Immature natural killer cell (primary cell): ENCODE measurements around the gene SLAIN2. TPM values are rescaled to one million over a fixed set of nuclear protein-coding genes. Genes with fewer than 3 reads are reported as not detected.
"Not testable (repeated sequence)": the region's sequence is repeated elsewhere in the genome, so short reads cannot be mapped to it uniquely, and the experiment has no call there.

ENCODE experiments used
- DNase-seq, 3 donors: peaks; one replicate each; pipeline ENCODE4 v3.0.0; 2022; ENCODE audit warnings: mixed read lengths in 1 of 3
- H3K27ac Mint-ChIP-seq, 6 donors: one replicate each; pipeline ENCODE4 v1.8.0; 2020; ENCODE audit warnings: mixed read lengths in 6 of 6, mild to moderate bottlenecking in 5 of 6, inconsistent platforms in 4 of 6, moderate library complexity in 3 of 6
- H3K27me3 Mint-ChIP-seq, 3 donors: one replicate each; pipeline ENCODE4 v1.8.0; 2020 to 2021; ENCODE audit warnings: low read depth in 3 of 3, mild to moderate bottlenecking in 3 of 3, mixed read lengths in 3 of 3, moderate library complexity in 3 of 3, inconsistent platforms in 1 of 3
- H3K36me3 Mint-ChIP-seq, 3 donors: one replicate each; pipeline ENCODE4 v1.8.0; 2020; ENCODE audit warnings: mixed read lengths in 3 of 3, inconsistent platforms in 2 of 3, mild to moderate bottlenecking in 2 of 3
- H3K4me1 Mint-ChIP-seq, 2 donors: one replicate each; pipeline ENCODE4 v1.8.0; 2020; ENCODE audit warnings: inconsistent platforms in 2 of 2, mild to moderate bottlenecking in 2 of 2, mixed read lengths in 2 of 2, moderate library complexity in 1 of 2
- H3K4me3 Mint-ChIP-seq, 5 donors: one replicate each; pipeline ENCODE4 v1.8.0; 2020; ENCODE audit warnings: mild to moderate bottlenecking in 5 of 5, mixed read lengths in 5 of 5, inconsistent platforms in 3 of 5, moderate library complexity in 3 of 5
- H3K9me3 Mint-ChIP-seq, 6 donors: one replicate each; pipeline ENCODE4 v1.8.0; 2020; ENCODE audit warnings: mild to moderate bottlenecking in 6 of 6, mixed read lengths in 6 of 6, inconsistent platforms in 4 of 6, moderate library complexity in 3 of 6
- polyA plus RNA-seq, 3 donors: library from polyadenylated mRNA; unstranded; fragments of 300-500 nt; fragmentation: Illumina TruSeq; gene quantifications; one replicate each; pipeline ENCODE4 v1.2.3, GENCODE V29; 2021

Gene SLAIN2
- polyA plus RNA-seq, 3 donors from 2014 or later = 15.0 to 36.5 (median 28.4) TPM

DNA sequence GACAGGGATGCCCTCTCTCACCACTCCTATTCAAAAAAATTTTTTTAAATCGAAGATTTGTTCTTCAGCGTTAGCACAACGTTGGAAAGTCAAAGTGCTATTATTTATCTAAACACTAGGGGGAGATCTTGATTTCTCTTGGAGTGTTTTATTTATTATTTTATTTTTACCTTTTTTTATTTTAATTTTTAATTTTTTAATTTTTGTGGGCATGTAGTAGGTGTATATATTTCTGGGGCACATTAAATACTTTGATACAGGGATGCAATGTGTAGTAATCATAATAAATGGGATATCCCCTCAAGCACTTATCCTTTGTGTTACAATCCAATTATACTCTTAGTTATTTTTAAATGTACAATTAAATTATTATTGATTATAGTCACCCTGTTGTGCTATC is 104.4 kb downstream of the SLAIN2 start:
- DNase-seq = no peak
- H3K27ac Mint-ChIP-seq = no peak overlapping the region
- no peaks in the 10 kb centered on the region for H3K4me1 Mint-ChIP-seq
- H3K27me3 Mint-ChIP-seq = peaks cover 0 to 2% (median 0%) of the 10 kb centered on the region in 3 donors
- H3K36me3 Mint-ChIP-seq = no peaks in the 10 kb centered on the region
- H3K9me3 Mint-ChIP-seq = no peaks in the 10 kb centered on the region
- H3K4me3 Mint-ChIP-seq = no peak overlapping the region

DNA sequence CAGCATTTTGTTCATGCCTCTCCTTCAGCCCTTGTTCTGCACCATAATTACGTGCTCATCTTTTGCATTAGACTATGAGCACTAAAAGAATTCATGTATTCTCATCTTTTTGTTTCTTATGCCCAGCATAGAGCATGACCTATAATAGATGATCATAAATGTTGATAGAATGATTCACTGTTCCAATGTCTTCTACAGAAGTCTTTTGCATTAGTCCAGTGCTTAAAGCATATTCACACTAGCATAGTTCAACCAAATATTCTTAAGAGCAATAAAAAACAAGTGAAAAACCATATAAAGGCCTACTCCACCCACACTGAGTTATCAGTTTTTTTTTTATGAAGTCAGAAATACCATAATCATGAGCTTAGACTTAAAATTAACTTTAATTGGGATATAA is 105.3 kb downstream of the SLAIN2 start:
- Mint-ChIP-seq H3K27ac (no peak overlapping the region), H3K36me3 (no peaks in the 10 kb centered on the region), H3K4me3 (no peak overlapping the region), H3K9me3 (no peaks in the 10 kb centered on the region), H3K4me1 (no peaks in the 10 kb centered on the region), H3K27me3 (peaks cover 0 to 2% (median 0%) of the 10 kb centered on the region in 3 donors)
- no peak for DNase-seq

DNA sequence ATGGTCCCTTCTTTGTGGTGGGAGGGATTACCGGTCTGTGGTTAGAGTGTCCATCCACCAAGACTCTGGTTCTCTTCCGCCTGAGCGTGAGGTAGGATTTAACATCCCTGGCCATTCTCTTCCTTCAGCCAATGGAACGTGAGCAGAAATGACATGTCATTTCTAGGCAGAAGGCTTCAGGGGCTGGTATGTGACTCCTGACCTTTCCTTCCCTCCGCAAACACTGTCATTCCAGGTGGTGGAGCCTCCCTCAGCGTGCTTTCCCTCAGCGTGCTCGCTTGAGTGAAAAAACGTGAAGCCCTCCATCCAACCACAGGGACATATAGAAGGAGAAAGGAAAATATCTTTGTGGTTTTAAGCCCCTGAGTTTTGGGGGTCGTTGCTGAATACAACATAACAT is 107.8 kb downstream of the SLAIN2 start:
- no peak for DNase-seq
- Mint-ChIP-seq H3K9me3 (no peaks in the 10 kb centered on the region), H3K27ac (no peak overlapping the region), H3K4me3 (no peak overlapping the region), H3K27me3 (peaks cover 0 to 5% (median 0%) of the 10 kb centered on the region in 3 donors), H3K36me3 (no peaks in the 10 kb centered on the region), H3K4me1 (no peaks in the 10 kb centered on the region)

DNA sequence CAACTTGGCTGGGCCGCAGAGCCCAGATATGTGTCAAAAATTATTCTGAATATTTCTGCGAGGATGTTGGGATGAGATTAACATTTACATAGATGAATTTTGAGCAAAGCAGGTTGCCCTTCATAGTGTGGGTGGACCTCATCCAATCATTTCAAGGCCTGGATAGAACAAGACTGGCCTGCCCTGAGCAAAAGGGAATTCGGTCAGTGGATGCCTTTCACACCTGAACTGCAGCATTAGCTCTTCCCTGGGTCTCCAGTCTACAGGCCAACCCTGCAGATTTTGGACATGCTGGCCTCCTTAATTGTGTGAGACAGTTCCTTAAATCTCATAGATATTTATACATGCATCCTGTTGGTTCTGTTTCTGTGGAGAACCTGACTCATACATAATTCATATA is 109.4 kb downstream of the SLAIN2 start:
- Mint-ChIP-seq H3K36me3 (no peaks in the 10 kb centered on the region), H3K4me1 (no peaks in the 10 kb centered on the region), H3K9me3 (no peaks in the 10 kb centered on the region), H3K4me3 (no peak overlapping the region), H3K27ac (no peak overlapping the region), H3K27me3 (peaks cover 0 to 5% (median 0%) of the 10 kb centered on the region in 3 donors)
- no peak for DNase-seq

- H3K27ac Mint-ChIP-seq, H3K4me3 Mint-ChIP-seq, H3K9me3 Mint-ChIP-seq, DNase-seq, H3K4me1 Mint-ChIP-seq, H3K36me3 Mint-ChIP-seq, H3K27me3 Mint-ChIP-seq: not testable (repeated sequence)
Observed at GRCh38 chr4:48451656-48452055, 110.3 kb downstream of the SLAIN2 start.

GRCh38 chr4:48454591-48454990 is 113.3 kb downstream of the SLAIN2 start:
- no peaks in the 10 kb centered on the region for H3K4me1 Mint-ChIP-seq
- no peak overlapping the region for H3K27ac Mint-ChIP-seq
- DNase-seq = no peak
- H3K4me3 Mint-ChIP-seq = no peak overlapping the region
- H3K36me3 Mint-ChIP-seq = peaks cover 0 to 4% (median 0%) of the 10 kb centered on the region in 3 donors
- peaks cover 4 to 13% (median 6%) of the 10 kb centered on the region in 3 donors for H3K27me3 Mint-ChIP-seq
- H3K9me3 Mint-ChIP-seq = peaks cover 0 to 2% (median 0%) of the 10 kb centered on the region in 6 donors

GRCh38 chr4:48461000-48461399 is 119.7 kb downstream of the SLAIN2 start:
- Mint-ChIP-seq H3K27me3 (peaks cover 4 to 8% (median 4%) of the 10 kb centered on the region in 3 donors), H3K4me1 (no peaks in the 10 kb centered on the region), H3K36me3 (peaks cover 0 to 7% (median 0%) of the 10 kb centered on the region in 3 donors), H3K9me3 (peaks cover 0 to 2% (median 0%) of the 10 kb centered on the region in 6 donors), H3K4me3 (no peak overlapping the region), H3K27ac (no peak overlapping the region)
- no peak for DNase-seq

DNA sequence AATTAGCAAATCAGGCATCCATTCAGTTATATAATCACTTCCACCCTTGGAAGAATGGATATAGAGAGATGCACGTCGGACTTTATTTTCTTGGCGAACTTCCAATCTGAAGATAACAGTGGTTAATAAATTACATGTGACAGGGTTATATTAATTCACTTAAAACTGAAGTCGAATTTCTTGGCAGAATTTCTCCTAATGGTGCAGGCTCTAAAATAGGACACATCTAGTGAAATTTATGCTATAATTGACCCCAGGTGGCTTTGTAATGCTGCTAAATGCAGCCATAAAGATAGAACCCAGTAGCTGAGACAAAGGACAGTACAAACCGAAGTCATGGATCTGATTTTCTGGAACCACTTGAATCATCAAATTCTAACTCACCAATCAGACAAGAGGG is 121.0 kb downstream of the SLAIN2 start:
- H3K9me3 Mint-ChIP-seq = no peaks in the 10 kb centered on the region
- H3K36me3 Mint-ChIP-seq = peaks cover 0 to 3% (median 0%) of the 10 kb centered on the region in 3 donors
- peaks cover 2 to 8% (median 4%) of the 10 kb centered on the region in 3 donors for H3K27me3 Mint-ChIP-seq
- no peak for DNase-seq
- H3K27ac Mint-ChIP-seq = no peak overlapping the region
- no peaks in the 10 kb centered on the region for H3K4me1 Mint-ChIP-seq
- no peak overlapping the region for H3K4me3 Mint-ChIP-seq

- Mint-ChIP-seq H3K27me3 (peaks cover 0 to 4% (median 4%) of the 10 kb centered on the region in 3 donors), H3K4me1 (no peaks in the 10 kb centered on the region), H3K36me3 (peaks cover 0 to 3% (median 0%) of the 10 kb centered on the region in 3 donors), H3K9me3 (no peaks in the 10 kb centered on the region), H3K27ac (no peak overlapping the region), H3K4me3 (no peak overlapping the region)
- no peak for DNase-seq
Observed at GRCh38 chr4:48467442-48467841, 126.1 kb downstream of the SLAIN2 start.

- H3K27ac Mint-ChIP-seq = no peak overlapping the region
- no peak for DNase-seq
- H3K36me3 Mint-ChIP-seq = peaks cover 0 to 3% (median 0%) of the 10 kb centered on the region in 3 donors
- H3K4me3 Mint-ChIP-seq = no peak overlapping the region
- no peaks in the 10 kb centered on the region for H3K9me3 Mint-ChIP-seq
- peaks cover 0 to 7% (median 4%) of the 10 kb centered on the region in 3 donors for H3K27me3 Mint-ChIP-seq
- H3K4me1 Mint-ChIP-seq = no peaks in the 10 kb centered on the region
Observed at GRCh38 chr4:48467891-48468290, 126.6 kb downstream of the SLAIN2 start.

DNA sequence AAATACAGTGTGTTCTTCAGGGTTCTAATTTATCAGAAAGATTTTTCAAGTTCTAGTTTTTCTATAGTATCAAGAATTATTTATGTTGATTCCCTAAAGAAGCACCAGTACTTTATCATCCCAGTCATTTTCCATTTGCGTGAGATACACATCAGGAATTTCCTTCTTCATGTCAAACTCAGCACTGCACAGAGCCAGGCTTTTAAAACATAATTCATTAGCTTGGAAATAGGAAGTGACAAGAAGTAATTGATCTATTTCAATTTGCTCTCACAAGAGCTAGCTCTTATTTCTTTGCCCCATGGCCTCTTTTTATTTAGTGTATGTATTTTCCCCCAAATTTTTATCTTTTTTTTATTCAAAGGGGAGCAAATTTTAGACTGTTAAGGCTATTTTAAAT is 128.8 kb downstream of the SLAIN2 start:
- Mint-ChIP-seq H3K27me3 (peaks cover 0 to 7% (median 4%) of the 10 kb centered on the region in 3 donors), H3K4me3 (no peak overlapping the region)

GRCh38 chr4:48470570-48470969 is 129.2 kb downstream of the SLAIN2 start:
- H3K4me3 Mint-ChIP-seq = no peak overlapping the region
- DNase-seq = no peak
- no peak overlapping the region for H3K27ac Mint-ChIP-seq
- no peaks in the 10 kb centered on the region for H3K36me3 Mint-ChIP-seq
- no peaks in the 10 kb centered on the region for H3K9me3 Mint-ChIP-seq
- H3K4me1 Mint-ChIP-seq = no peaks in the 10 kb centered on the region
- H3K27me3 Mint-ChIP-seq = peaks cover 0 to 7% (median 4%) of the 10 kb centered on the region in 3 donors

More for the DNA sequence above, 128.8 kb downstream of the SLAIN2 start:
- H3K9me3 Mint-ChIP-seq = no peaks in the 10 kb centered on the region
- no peaks in the 10 kb centered on the region for H3K36me3 Mint-ChIP-seq
- H3K4me1 Mint-ChIP-seq = no peaks in the 10 kb centered on the region
- no peak for DNase-seq
- no peak overlapping the region for H3K27ac Mint-ChIP-seq

GRCh38 chr4:48472794-48473193 is 131.5 kb downstream of the SLAIN2 start:
- Mint-ChIP-seq H3K27me3 (peaks cover 0 to 7% (median 4%) of the 10 kb centered on the region in 3 donors), H3K4me3 (no peak overlapping the region), H3K27ac (no peak overlapping the region), H3K4me1 (no peaks in the 10 kb centered on the region), H3K9me3 (no peaks in the 10 kb centered on the region), H3K36me3 (no peaks in the 10 kb centered on the region)
- no peak for DNase-seq

- no peak for DNase-seq
- H3K4me3 Mint-ChIP-seq = no peak overlapping the region
- peaks cover 2 to 10% (median 3%) of the 10 kb centered on the region in 3 donors for H3K27me3 Mint-ChIP-seq
- no peak overlapping the region for H3K27ac Mint-ChIP-seq
- no peaks in the 10 kb centered on the region for H3K36me3 Mint-ChIP-seq
- no peaks in the 10 kb centered on the region for H3K9me3 Mint-ChIP-seq
- H3K4me1 Mint-ChIP-seq = no peaks in the 10 kb centered on the region
Observed at GRCh38 chr4:48475770-48476169, 134.4 kb downstream of the SLAIN2 start.
